HCT116 (cell line): ENCODE data around the gene PSMG1.

Experiments
- ELF1 ChIP-seq: IDR thresholded peaks from 2 replicates; pipeline ENCODE4 v1.6.1; 2012; ENCODE audit warnings: low read depth, borderline replicate concordance
- EZH2 ChIP-seq: fragments of 200-600 bp; sonication (generic); IDR thresholded peaks from 2 replicates; pipeline ENCODE4 v1.6.1; 2017; ENCODE audit warnings: antibody characterized with exemption, mixed run types
- FOSL1 ChIP-seq: IDR thresholded peaks from 2 replicates; pipeline ENCODE4 v1.6.1; 2012; ENCODE audit warnings: low read depth
- JUND ChIP-seq: IDR thresholded peaks from 2 replicates; pipeline ENCODE4 v1.6.1; 2012
- POLR2A ChIP-seq: IDR thresholded peaks from 2 replicates; pipeline ENCODE4 v1.7.0; 2011; ENCODE audit warnings: borderline replicate concordance; ENCODE audit not compliant: insufficient read depth, insufficient read length; ENCODE audit errors: extremely low read depth
- SIN3A ChIP-seq: IDR thresholded peaks from 2 replicates; pipeline ENCODE4 v1.6.1; 2012; ENCODE audit warnings: low read depth
- SP1 ChIP-seq: IDR thresholded peaks from 2 replicates; pipeline ENCODE4 v1.6.1; 2012; ENCODE audit warnings: low read depth
- ZFX ChIP-seq: fragments of 450-650 bp; IDR thresholded peaks from 2 replicates; pipeline ENCODE4 v1.6.1; 2017
- TF ChIP-seq, protein P1 (sequence below): IDR thresholded peaks from 2 replicates; pipeline ENCODE4 v1.6.1; 2012
- TF ChIP-seq, protein P2 (sequence below): IDR thresholded peaks from 2 replicates; pipeline ENCODE4 v1.6.1; 2011; ENCODE audit warnings: mild to moderate bottlenecking, low read length, moderate library complexity; ENCODE audit not compliant: insufficient replicate concordance; ENCODE audit errors: extremely low read depth
- TF ChIP-seq, protein P3 (sequence below), 3 experiments: fragments of 200-600 bp in 1 of 3; sonication (generic) in 1 of 3; IDR thresholded peaks in 2 of 3; conservative IDR thresholded peaks in 1 of 3; 2 replicates each; pipeline ENCODE4 v1.5.1; 2012 to 2017; ENCODE audit warnings: low read depth in 2 of 3, low read length in 2 of 3, antibody characterized with exemption in 1 of 3, borderline replicate concordance in 1 of 3, control low read depth in 1 of 3, mild to moderate bottlenecking in 1 of 3, mixed read lengths in 1 of 3, mixed run types in 1 of 3, moderate library complexity in 1 of 3; ENCODE audit not compliant: insufficient read depth in 1 of 3
- TF ChIP-seq, protein P4 (sequence below): IDR thresholded peaks from 2 replicates; pipeline ENCODE4 v1.6.1; 2012
- TF ChIP-seq, protein P5 (sequence below): IDR thresholded peaks from 2 replicates; pipeline ENCODE4 v1.6.1; 2012; ENCODE audit warnings: low read depth

DNA sequence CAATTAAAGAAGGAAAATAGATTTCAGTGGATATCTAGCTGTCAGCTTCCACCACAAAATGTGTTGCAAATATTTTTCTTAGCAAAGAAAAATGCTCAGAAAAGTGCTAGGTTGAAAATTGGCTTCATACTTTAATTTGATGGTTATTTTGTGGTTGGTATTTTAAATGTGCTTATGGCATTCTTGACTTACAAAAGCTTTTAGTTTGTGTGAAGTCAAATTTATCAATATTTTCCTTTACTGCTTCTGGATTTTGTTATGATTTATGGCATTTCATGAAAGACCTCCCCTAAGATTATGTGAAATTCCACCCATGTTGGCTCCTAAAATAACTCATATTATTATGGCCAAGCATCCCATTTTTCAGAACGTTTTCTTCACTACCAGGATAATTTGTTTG, 51.5 kb downstream of the PSMG1 start:
- TF ChIP-seq FOSL1 (no peak), SIN3A (no peak), JUND (no peak), POLR2A (no peak), SP1 (no peak), ZFX (no peak), EZH2 (no peak), ELF1 (no peak)
- TF ChIP-seq, protein P1, sequence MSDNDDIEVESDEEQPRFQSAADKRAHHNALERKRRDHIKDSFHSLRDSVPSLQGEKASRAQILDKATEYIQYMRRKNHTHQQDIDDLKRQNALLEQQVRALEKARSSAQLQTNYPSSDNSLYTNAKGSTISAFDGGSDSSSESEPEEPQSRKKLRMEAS = no peak
- TF ChIP-seq, protein P2, sequence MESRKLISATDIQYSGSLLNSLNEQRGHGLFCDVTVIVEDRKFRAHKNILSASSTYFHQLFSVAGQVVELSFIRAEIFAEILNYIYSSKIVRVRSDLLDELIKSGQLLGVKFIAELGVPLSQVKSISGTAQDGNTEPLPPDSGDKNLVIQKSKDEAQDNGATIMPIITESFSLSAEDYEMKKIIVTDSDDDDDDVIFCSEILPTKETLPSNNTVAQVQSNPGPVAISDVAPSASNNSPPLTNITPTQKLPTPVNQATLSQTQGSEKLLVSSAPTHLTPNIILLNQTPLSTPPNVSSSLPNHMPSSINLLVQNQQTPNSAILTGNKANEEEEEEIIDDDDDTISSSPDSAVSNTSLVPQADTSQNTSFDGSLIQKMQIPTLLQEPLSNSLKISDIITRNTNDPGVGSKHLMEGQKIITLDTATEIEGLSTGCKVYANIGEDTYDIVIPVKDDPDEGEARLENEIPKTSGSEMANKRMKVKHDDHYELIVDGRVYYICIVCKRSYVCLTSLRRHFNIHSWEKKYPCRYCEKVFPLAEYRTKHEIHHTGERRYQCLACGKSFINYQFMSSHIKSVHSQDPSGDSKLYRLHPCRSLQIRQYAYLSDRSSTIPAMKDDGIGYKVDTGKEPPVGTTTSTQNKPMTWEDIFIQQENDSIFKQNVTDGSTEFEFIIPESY = no peak
- TF ChIP-seq, protein P3, sequence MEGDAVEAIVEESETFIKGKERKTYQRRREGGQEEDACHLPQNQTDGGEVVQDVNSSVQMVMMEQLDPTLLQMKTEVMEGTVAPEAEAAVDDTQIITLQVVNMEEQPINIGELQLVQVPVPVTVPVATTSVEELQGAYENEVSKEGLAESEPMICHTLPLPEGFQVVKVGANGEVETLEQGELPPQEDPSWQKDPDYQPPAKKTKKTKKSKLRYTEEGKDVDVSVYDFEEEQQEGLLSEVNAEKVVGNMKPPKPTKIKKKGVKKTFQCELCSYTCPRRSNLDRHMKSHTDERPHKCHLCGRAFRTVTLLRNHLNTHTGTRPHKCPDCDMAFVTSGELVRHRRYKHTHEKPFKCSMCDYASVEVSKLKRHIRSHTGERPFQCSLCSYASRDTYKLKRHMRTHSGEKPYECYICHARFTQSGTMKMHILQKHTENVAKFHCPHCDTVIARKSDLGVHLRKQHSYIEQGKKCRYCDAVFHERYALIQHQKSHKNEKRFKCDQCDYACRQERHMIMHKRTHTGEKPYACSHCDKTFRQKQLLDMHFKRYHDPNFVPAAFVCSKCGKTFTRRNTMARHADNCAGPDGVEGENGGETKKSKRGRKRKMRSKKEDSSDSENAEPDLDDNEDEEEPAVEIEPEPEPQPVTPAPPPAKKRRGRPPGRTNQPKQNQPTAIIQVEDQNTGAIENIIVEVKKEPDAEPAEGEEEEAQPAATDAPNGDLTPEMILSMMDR (IDR thresholded peaks at IDR 0.05 in 2 of 3, conservative IDR thresholded peaks at IDR 0.05 in 1 of 3; ENCODE audit: borderline replicate concordance in 1 of 3, insufficient read depth in 1 of 3, low read depth in 2 of 3, low read length in 2 of 3) = no peak
- TF ChIP-seq, protein P4, sequence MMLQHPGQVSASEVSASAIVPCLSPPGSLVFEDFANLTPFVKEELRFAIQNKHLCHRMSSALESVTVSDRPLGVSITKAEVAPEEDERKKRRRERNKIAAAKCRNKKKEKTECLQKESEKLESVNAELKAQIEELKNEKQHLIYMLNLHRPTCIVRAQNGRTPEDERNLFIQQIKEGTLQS = no peak
- TF ChIP-seq, protein P5, sequence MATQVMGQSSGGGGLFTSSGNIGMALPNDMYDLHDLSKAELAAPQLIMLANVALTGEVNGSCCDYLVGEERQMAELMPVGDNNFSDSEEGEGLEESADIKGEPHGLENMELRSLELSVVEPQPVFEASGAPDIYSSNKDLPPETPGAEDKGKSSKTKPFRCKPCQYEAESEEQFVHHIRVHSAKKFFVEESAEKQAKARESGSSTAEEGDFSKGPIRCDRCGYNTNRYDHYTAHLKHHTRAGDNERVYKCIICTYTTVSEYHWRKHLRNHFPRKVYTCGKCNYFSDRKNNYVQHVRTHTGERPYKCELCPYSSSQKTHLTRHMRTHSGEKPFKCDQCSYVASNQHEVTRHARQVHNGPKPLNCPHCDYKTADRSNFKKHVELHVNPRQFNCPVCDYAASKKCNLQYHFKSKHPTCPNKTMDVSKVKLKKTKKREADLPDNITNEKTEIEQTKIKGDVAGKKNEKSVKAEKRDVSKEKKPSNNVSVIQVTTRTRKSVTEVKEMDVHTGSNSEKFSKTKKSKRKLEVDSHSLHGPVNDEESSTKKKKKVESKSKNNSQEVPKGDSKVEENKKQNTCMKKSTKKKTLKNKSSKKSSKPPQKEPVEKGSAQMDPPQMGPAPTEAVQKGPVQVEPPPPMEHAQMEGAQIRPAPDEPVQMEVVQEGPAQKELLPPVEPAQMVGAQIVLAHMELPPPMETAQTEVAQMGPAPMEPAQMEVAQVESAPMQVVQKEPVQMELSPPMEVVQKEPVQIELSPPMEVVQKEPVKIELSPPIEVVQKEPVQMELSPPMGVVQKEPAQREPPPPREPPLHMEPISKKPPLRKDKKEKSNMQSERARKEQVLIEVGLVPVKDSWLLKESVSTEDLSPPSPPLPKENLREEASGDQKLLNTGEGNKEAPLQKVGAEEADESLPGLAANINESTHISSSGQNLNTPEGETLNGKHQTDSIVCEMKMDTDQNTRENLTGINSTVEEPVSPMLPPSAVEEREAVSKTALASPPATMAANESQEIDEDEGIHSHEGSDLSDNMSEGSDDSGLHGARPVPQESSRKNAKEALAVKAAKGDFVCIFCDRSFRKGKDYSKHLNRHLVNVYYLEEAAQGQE = no peak
